ENCODE data around the gene MROH7. TPM values are rescaled to one million over a fixed set of nuclear protein-coding genes. Genes with fewer than 3 reads are reported as not detected.
A peak's percentile ranks its signal among the peaks of the same experiment; 100 is the strongest.

The MROH7 gene
- total RNA-seq, 2 donors from 2014 or later = 0.84 TPM; not detected in 1

- Mint-ChIP-seq H3K4me1 (ENCODE audit: low read depth in 2 of 2) (peaks cover 0 to 4% of the 10 kb centered on the region in 2 donors), H3K27ac (no peak overlapping the region), H3K36me3 (no peaks in the 10 kb centered on the region), H3K4me3 (no peak overlapping the region), H3K9me3 (no peaks in the 10 kb centered on the region), H3K27me3 (no peaks in the 10 kb centered on the region)
- DNase-seq (ENCODE audit: low spot score) (peak; percentile 56), ATAC-seq (peak in 1 of 2 donors; percentile 22)
Measured at GRCh38 chr1:54754486-54755285, 113.1 kb downstream of the MROH7 start.

DNA sequence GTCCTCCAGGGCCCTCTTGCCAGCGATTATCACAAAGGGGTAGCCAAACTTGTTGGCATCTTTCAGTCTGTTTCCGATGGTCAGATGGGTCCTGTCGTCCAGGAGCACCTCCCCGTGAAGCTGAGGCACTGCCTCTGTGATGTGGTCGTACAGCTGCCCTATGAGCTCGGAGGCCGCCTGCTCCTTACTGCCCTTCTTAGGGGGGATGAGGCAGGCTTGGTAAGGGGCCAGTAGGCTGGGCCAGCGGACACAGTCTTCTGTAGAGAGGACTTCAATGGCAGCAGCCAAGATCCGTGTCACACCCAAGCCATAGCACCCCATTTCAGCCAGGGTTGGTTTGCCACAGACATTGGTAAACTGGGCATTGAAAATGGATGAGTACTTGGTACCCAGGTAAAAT is 116.2 kb downstream of the MROH7 start:
- DNase-seq (ENCODE audit: low spot score) = no peak
- Mint-ChIP-seq H3K27me3 (no peaks in the 10 kb centered on the region), H3K27ac (no peak overlapping the region), H3K4me3 (no peak overlapping the region), H3K4me1 (ENCODE audit: low read depth in 2 of 2) (peaks cover under 1 to 12% of the 10 kb centered on the region in 2 donors), H3K36me3 (no peaks in the 10 kb centered on the region), H3K9me3 (no peaks in the 10 kb centered on the region)
- no peak for ATAC-seq

GRCh38 chr1:54758678-54759348 is 117.2 kb downstream of the MROH7 start:
- Mint-ChIP-seq H3K9me3 (no peaks in the 10 kb centered on the region), H3K27ac (no peak overlapping the region), H3K36me3 (no peaks in the 10 kb centered on the region), H3K27me3 (no peaks in the 10 kb centered on the region), H3K4me3 (no peak overlapping the region), H3K4me1 (ENCODE audit: low read depth in 2 of 2) (peaks cover 9 to 15% of the 10 kb centered on the region in 2 donors)
- ATAC-seq (no peak), DNase-seq (ENCODE audit: low spot score) (no peak)

Other genes with a start within 250 kb of the MROH7 start
- 10 to 100 TPM; 59.0 to 92.1 TPM for gene SSBP3, start 235.4 kb upstream of the MROH7 start, total RNA-seq
- gene ACOT11, start 93.6 kb upstream of the MROH7 start, total RNA-seq = under 1 TPM; 0.33 to 0.52 TPM
- gene FAM151A, start 18.3 kb upstream of the MROH7 start, total RNA-seq = not detected
- gene TTC4, start 74.1 kb downstream of the MROH7 start, total RNA-seq = 10 to 100 TPM; 30.2 to 33.9 TPM
- 1 to 10 TPM; 4.6 to 4.9 TPM for gene PARS2, start 122.7 kb downstream of the MROH7 start, total RNA-seq
- 1 to 10 TPM; 1.5 to 2.1 TPM for gene TTC22, start 159.5 kb downstream of the MROH7 start, total RNA-seq
- gene DHCR24, start 245.4 kb downstream of the MROH7 start, total RNA-seq = 100 to 1,000 TPM; 124 to 187 TPM

All from natural killer cell treated with Interleukin-12 subunit alpha and Interleukin-12 subunit beta and Interleukin-15 and Interleukin-18, amount 100 ng/mL, for 72 hours (primary cell).